GM23338 (cell line): Measurements from ENCODE around the gene MAST4. TPM values are rescaled to one million over a fixed set of nuclear protein-coding genes. Genes with fewer than 3 reads are reported as not detected.
A peak's percentile ranks its signal among the peaks of the same experiment; 100 is the strongest.

Source experiments
- ATAC-seq: fragments of 200-7000 bp; cut with Tn5 transposase; 3 replicates; pipeline ENCODE4 v1.9.1; 2020
- DNase-seq: peaks from one replicate; pipeline ENCODE4 v3.0.0-alpha.2; 2015; ENCODE audit warnings: low spot score
- H2AFZ ChIP-seq: fragments of 200-600 bp; sonication (generic); 2 replicates; pipeline ENCODE4 v1.8.0; 2016; ENCODE audit warnings: antibody characterized with exemption, mild to moderate bottlenecking, moderate library complexity
- H3F3A ChIP-seq: fragments of 200-600 bp; sonication (generic); replicated peaks from 2 replicates; pipeline ENCODE4 v1.8.0; 2017; ENCODE audit warnings: antibody characterized with exemption, mixed run types, low read depth
- H3K27ac ChIP-seq: fragments of 200-600 bp; sonication (generic); 2 replicates; pipeline ENCODE4 v1.6.1; 2016; ENCODE audit warnings: low read depth
- H3K27me3 ChIP-seq: fragments of 200-600 bp; sonication (generic); 2 replicates; pipeline ENCODE4 v1.8.0; 2016; ENCODE audit warnings: mild to moderate bottlenecking, mixed run types, moderate library complexity; ENCODE audit not compliant: insufficient read depth
- H3K36me3 ChIP-seq: fragments of 200-600 bp; sonication (generic); 2 replicates; pipeline ENCODE4 v1.8.0; 2016; ENCODE audit warnings: mild to moderate bottlenecking; ENCODE audit not compliant: insufficient read depth
- H3K4me1 ChIP-seq: fragments of 200-600 bp; sonication (generic); 2 replicates; pipeline ENCODE4 v1.8.0; 2016; ENCODE audit warnings: mild to moderate bottlenecking, moderate library complexity; ENCODE audit not compliant: insufficient read depth
- H3K4me2 ChIP-seq: fragments of 200-600 bp; sonication (generic); 2 replicates; pipeline ENCODE4 v1.7.1; 2017; ENCODE audit warnings: mixed run types
- H3K4me3 ChIP-seq: fragments of 200-600 bp; sonication (generic); 2 replicates; pipeline ENCODE4 v1.6.1; 2016; ENCODE audit warnings: mixed run types
- H3K79me2 ChIP-seq: fragments of 200-600 bp; sonication (generic); replicated peaks from 2 replicates; pipeline ENCODE4 v1.8.0; 2017; ENCODE audit warnings: mild to moderate bottlenecking; ENCODE audit not compliant: insufficient read depth
- H3K9me2 ChIP-seq: fragments of 200-600 bp; sonication (generic); 2 replicates; pipeline ENCODE4 v1.8.0; 2017; ENCODE audit not compliant: insufficient read depth
- H4K20me1 ChIP-seq: fragments of 200-600 bp; sonication (generic); replicated peaks from 2 replicates; pipeline ENCODE4 v1.8.0; 2017; ENCODE audit warnings: mild to moderate bottlenecking; ENCODE audit not compliant: insufficient read depth
- H3K27ac Mint-ChIP-seq: 2 replicates; pipeline ENCODE4 v1.8.0; 2020; ENCODE audit warnings: inconsistent platforms, mild to moderate bottlenecking, moderate library complexity, mixed read lengths
- H3K27me3 Mint-ChIP-seq: 3 replicates; pipeline ENCODE4 v1.8.0; 2022; ENCODE audit warnings: low read depth, mild to moderate bottlenecking, moderate library complexity, mixed read lengths, inconsistent platforms; ENCODE audit not compliant: insufficient read depth, poor library complexity
- H3K36me3 Mint-ChIP-seq: 3 replicates; pipeline ENCODE4 v1.8.0; 2021; ENCODE audit warnings: low read depth, mild to moderate bottlenecking, inconsistent platforms, moderate library complexity, mixed read lengths
- H3K4me1 Mint-ChIP-seq: 3 replicates; pipeline ENCODE4 v1.8.0; 2020; ENCODE audit warnings: mild to moderate bottlenecking, inconsistent platforms, mixed read lengths
- H3K4me3 Mint-ChIP-seq: 3 replicates; pipeline ENCODE4 v1.8.0; 2021; ENCODE audit warnings: moderate library complexity, mild to moderate bottlenecking, inconsistent platforms, mixed read lengths
- H3K9me3 Mint-ChIP-seq: 3 replicates; pipeline ENCODE4 v1.8.0; 2020; ENCODE audit warnings: moderate library complexity, mild to moderate bottlenecking, inconsistent platforms, mixed read lengths
- CREB1 ChIP-seq: fragments of 250-450 bp; sonication (Bioruptor Pico); IDR thresholded peaks from 2 replicates; pipeline ENCODE4 v1.5.0; 2020; ENCODE audit warnings: low read depth, mild to moderate bottlenecking, moderate library complexity
- CTCF ChIP-seq, 2 experiments: fragments of 200-600 bp in 1 of 2; sonication (generic) in 1 of 2; conservative IDR thresholded peaks; 2 replicates each; pipeline versions ENCODE4 v1.5.1 to v1.6.1; 2016 to 2017; ENCODE audit warnings: antibody characterized with exemption in 2 of 2, low read depth in 2 of 2, mild to moderate bottlenecking in 2 of 2, moderate library complexity in 1 of 2
- ETS1 ChIP-seq: IDR thresholded peaks from 2 replicates; pipeline ENCODE4 v1.6.1; 2016; ENCODE audit warnings: antibody characterized with exemption
- EZH2 ChIP-seq: fragments of 200-600 bp; sonication (generic); IDR thresholded peaks from one replicate; pipeline ENCODE4 v1.8.0; 2017; ENCODE audit warnings: antibody characterized with exemption, mild to moderate bottlenecking, low read depth; ENCODE audit not compliant: unreplicated experiment
- JUNB ChIP-seq: IDR thresholded peaks from one replicate; pipeline ENCODE4 v1.6.1; 2016; ENCODE audit warnings: antibody characterized with exemption; ENCODE audit not compliant: unreplicated experiment
- POLR2AphosphoS5 ChIP-seq: IDR thresholded peaks from 2 replicates; pipeline ENCODE4 v1.6.1; 2016; ENCODE audit warnings: antibody characterized with exemption, low read depth
- REST ChIP-seq: IDR thresholded peaks from one replicate; pipeline ENCODE4 v1.6.1; 2018; ENCODE audit warnings: antibody characterized with exemption; ENCODE audit not compliant: unreplicated experiment
- STAT1 ChIP-seq: IDR thresholded peaks from one replicate; pipeline ENCODE4 v1.6.1; 2016; ENCODE audit warnings: antibody characterized with exemption; ENCODE audit not compliant: unreplicated experiment
- ZNF114 ChIP-seq: fragments of 250-450 bp; sonication (Bioruptor Pico); IDR thresholded peaks from 2 replicates; pipeline ENCODE4 v1.5.0; 2020; ENCODE audit warnings: mild to moderate bottlenecking, moderate library complexity
- ZNF331 ChIP-seq: fragments of 250-450 bp; sonication (Bioruptor Pico); IDR thresholded peaks from 2 replicates; pipeline ENCODE4 v1.5.0; 2020; ENCODE audit warnings: low read depth, mild to moderate bottlenecking, moderate library complexity
- polyA plus RNA-seq: library from polyadenylated mRNA; unstranded; fragments of >200 nt; fragmentation: Nextera tagmentation; extraction: Ambion mirVana; gene quantifications from 2 replicates; pipeline ENCODE4 v1.2.1, GENCODE V29; 2016
- total RNA-seq: library from RNA; depleted of rRNA; stranded (reverse); fragments of >200 nt; shearing (Covaris generic); gene quantifications from 2 replicates; pipeline ENCODE4 v1.2.3, GENCODE V29; 2014

MAST4 gene
- total and polyA plus RNA-seq, 2 experiments from 2014 or later, result 3.6 to 8.5 TPM

- H3K4me1 Mint-ChIP-seq, result peaks cover 17% of the 10 kb centered on the region
- H3K4me3 Mint-ChIP-seq, result peak overlapping the region; percentile 93
- Histone ChIP-seq H3K4me2 (peak overlapping the region; percentile 87), H3K36me3 (no peaks in the 10 kb centered on the region), H3K9me2 (no peaks in the 10 kb centered on the region), H4K20me1 (no peaks in the 10 kb centered on the region), H3K4me3 (peak overlapping the region; percentile 74), H3F3A (no peaks in the 10 kb centered on the region), H3K4me1 (peaks cover 17% of the 10 kb centered on the region), H3K27me3 (peaks cover 10% of the 10 kb centered on the region), H2AFZ (peak overlapping the region; percentile 94), H3K79me2 (no peaks in the 10 kb centered on the region), H3K27ac (peak overlapping the region; percentile 67)
- no peaks in the 10 kb centered on the region for H3K36me3 Mint-ChIP-seq
- peak; percentile 17 for ATAC-seq
- H3K9me3 Mint-ChIP-seq, result no peaks in the 10 kb centered on the region
- H3K27me3 Mint-ChIP-seq, result peaks cover 9% of the 10 kb centered on the region
- H3K27ac Mint-ChIP-seq, result peak overlapping the region; percentile 58; the same call in 1 of the 2 replicates
- DNase-seq, result peak; percentile 48
- TF ChIP-seq ZNF114 (CRISPR knock-in tag) (no peak), STAT1 (no peak)
Measured at GRCh38 chr5:67004730-67005350, 408.6 kb downstream of the MAST4 start.

GRCh38 chr5:67005737-67006499 is 409.7 kb downstream of the MAST4 start:
- ATAC-seq (no peak), DNase-seq (no peak)
- peaks cover 26% of the 10 kb centered on the region for H3K4me1 Mint-ChIP-seq
- H3K4me2 ChIP-seq, result peak overlapping the region; percentile 87
- peak overlapping the region; percentile 74 for H3K4me3 ChIP-seq
- peaks cover 10% of the 10 kb centered on the region for H3K27me3 ChIP-seq
- H3K36me3 ChIP-seq, result no peaks in the 10 kb centered on the region
- H3K27ac Mint-ChIP-seq, result no peak overlapping the region
- H3K27me3 Mint-ChIP-seq, result peaks cover 9% of the 10 kb centered on the region
- H3K36me3 Mint-ChIP-seq, result no peaks in the 10 kb centered on the region
- no peak overlapping the region for H2AFZ ChIP-seq
- H3K4me3 Mint-ChIP-seq, result peak overlapping the region; percentile 93
- no peaks in the 10 kb centered on the region for H3K9me3 Mint-ChIP-seq
- no peak overlapping the region for H3K27ac ChIP-seq
- H3K9me2 ChIP-seq, result no peaks in the 10 kb centered on the region
- H3K4me1 ChIP-seq, result peaks cover 21% of the 10 kb centered on the region
- no peaks in the 10 kb centered on the region for H4K20me1 ChIP-seq
- no peaks in the 10 kb centered on the region for H3F3A ChIP-seq
- no peaks in the 10 kb centered on the region for H3K79me2 ChIP-seq
- TF ChIP-seq ETS1, result no peak
- no peak for TF ChIP-seq ZNF331 (CRISPR knock-in tag)
- no peak for TF ChIP-seq REST
- no peak for TF ChIP-seq JUNB
- no peak for TF ChIP-seq CREB1
- no peak for TF ChIP-seq CTCF (conservative IDR thresholded peaks at IDR 0.05; ENCODE audit: low read depth in 2 of 2)
- TF ChIP-seq POLR2AphosphoS5, result no peak
- TF ChIP-seq EZH2, result no peak
